Right lobe of liver (tissue), 4 donors: ENCODE data around the gene NOL4L.

Experiments used
- POLR2A ChIP-seq: fragments of 450-650 bp; IDR thresholded peaks from one replicate; pipeline ENCODE4 v1.6.1; 2017; ENCODE audit warnings: antibody characterized with exemption, mild to moderate bottlenecking
- TF ChIP-seq, protein P1 (sequence below), 4 donors: fragments of 200-600 bp in 3 of 4; fragments of 450-650 bp in 1 of 4; IDR thresholded peaks; one replicate each; pipeline versions ENCODE4 v1.5.1 to v1.8.0; 2016 to 2022; ENCODE audit warnings: antibody characterized with exemption in 4 of 4, mild to moderate bottlenecking in 2 of 4
- donor health status: DM: no; HTN: no; CAD: no.
- donor health status: DM: no; HTN: no; CAD: no.
- donor health status: DM: no; HTN: yes; CAD: no.

DNA sequence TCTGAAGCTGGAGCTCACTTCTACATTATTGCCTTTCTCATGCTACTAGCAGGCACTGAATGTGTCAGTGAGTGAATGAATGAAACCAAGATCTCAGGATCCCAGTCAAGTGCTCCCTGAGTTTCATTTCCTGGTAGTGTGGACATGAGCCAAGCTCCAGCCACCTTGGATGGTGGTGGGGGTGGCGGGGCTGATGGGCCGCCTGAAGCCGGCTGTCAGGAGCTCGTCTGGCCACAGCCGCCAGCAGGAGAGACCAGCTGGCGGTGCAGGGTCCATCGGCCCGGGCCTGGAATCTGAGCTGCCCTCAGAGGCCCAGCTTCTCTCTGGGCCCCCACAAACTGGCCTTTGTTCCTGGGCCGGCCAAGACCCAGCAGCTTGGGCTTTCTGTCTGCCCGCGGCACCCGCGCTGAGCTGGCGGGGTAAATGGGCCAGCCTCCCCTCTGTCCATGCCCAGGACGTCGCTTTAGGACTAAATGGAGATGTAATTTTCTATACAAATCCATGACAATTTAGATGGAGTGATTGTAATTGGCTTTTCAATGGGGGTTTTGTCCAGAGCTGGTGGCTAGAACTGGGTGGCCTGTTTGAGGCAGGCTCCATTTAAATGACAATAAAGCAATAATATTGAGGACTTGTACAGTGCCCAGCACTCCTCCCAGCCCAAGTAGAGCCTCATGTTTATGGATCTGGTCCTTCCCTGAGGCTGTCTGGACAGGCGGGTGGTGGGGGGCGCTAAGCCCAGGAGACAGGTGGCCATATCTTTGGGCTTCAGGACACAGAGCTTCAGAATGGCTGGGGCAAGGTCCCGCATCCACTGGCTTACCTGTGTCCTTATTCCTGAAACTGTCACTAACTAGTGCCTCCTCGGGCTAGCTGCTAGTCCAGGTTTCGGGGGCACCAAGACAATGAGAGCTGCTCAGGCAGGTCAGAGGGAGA is 43.5 kb downstream of the NOL4L start:
- TF ChIP-seq, protein P1, sequence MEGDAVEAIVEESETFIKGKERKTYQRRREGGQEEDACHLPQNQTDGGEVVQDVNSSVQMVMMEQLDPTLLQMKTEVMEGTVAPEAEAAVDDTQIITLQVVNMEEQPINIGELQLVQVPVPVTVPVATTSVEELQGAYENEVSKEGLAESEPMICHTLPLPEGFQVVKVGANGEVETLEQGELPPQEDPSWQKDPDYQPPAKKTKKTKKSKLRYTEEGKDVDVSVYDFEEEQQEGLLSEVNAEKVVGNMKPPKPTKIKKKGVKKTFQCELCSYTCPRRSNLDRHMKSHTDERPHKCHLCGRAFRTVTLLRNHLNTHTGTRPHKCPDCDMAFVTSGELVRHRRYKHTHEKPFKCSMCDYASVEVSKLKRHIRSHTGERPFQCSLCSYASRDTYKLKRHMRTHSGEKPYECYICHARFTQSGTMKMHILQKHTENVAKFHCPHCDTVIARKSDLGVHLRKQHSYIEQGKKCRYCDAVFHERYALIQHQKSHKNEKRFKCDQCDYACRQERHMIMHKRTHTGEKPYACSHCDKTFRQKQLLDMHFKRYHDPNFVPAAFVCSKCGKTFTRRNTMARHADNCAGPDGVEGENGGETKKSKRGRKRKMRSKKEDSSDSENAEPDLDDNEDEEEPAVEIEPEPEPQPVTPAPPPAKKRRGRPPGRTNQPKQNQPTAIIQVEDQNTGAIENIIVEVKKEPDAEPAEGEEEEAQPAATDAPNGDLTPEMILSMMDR (IDR thresholded peaks at IDR 0.05), result no peak
- no peak for TF ChIP-seq POLR2A
